Measurements from ENCODE around the gene GAD2. TPM values are rescaled to one million over a fixed set of nuclear protein-coding genes. Genes with fewer than 3 reads are reported as not detected.

Gene GAD2
- total RNA-seq, result not detected in 2 replicates

- intact Hi-C loops (cut with micrococcal nuclease), result no loop called here
Measured at GRCh38 chr10:26216585-26217395, at the start of gene GAD2. TSS of gene GAD2 (plus strand) at chr10:26216774. CDS start at chr10:26216810, 36 bp downstream.

GRCh38 chr10:26169466-26169865, 47.1 kb upstream of the GAD2 start:
- intact Hi-C loops (cut with micrococcal nuclease), result no loop called here

GRCh38 chr10:26172131-26172530, 44.4 kb upstream of the GAD2 start:
- intact Hi-C loops (cut with micrococcal nuclease), result no loop called here

GRCh38 chr10:26173837-26174236, 42.7 kb upstream of the GAD2 start:
- intact Hi-C loops (cut with micrococcal nuclease), result no loop called here

GRCh38 chr10:26177341-26177740, 39.2 kb upstream of the GAD2 start:
- intact Hi-C loops (cut with micrococcal nuclease), result no loop called here

- intact Hi-C loops (cut with micrococcal nuclease), result no loop called here
Measured at GRCh38 chr10:26194275-26194674, 22.3 kb upstream of the GAD2 start.

GRCh38 chr10:26197248-26197647, 19.3 kb upstream of the GAD2 start:
- intact Hi-C loops (cut with micrococcal nuclease), result no loop called here

GRCh38 chr10:26198119-26198518, 18.5 kb upstream of the GAD2 start:
- intact Hi-C loops (cut with micrococcal nuclease), result no loop called here

GRCh38 chr10:26199841-26200240, 16.7 kb upstream of the GAD2 start:
- intact Hi-C loops (cut with micrococcal nuclease), result no loop called here

GRCh38 chr10:26205223-26205622, 11.4 kb upstream of the GAD2 start:
- intact Hi-C loops (cut with micrococcal nuclease), result no loop called here

GRCh38 chr10:26211781-26212444, 4.7 kb upstream of the GAD2 start:
- intact Hi-C loops (cut with micrococcal nuclease), result no loop called here

GRCh38 chr10:26212511-26212910, 4.1 kb upstream of the GAD2 start:
- intact Hi-C loops (cut with micrococcal nuclease), result no loop called here

- intact Hi-C loops (cut with micrococcal nuclease), result no loop called here
Measured at GRCh38 chr10:26213157-26213800, 3.3 kb upstream of the GAD2 start.

- intact Hi-C loops (cut with micrococcal nuclease), result no loop called here
Measured at GRCh38 chr10:26214004-26214403, 2.6 kb upstream of the GAD2 start.

- intact Hi-C loops (cut with micrococcal nuclease), result no loop called here
Measured at GRCh38 chr10:26214551-26215395, 1.8 kb upstream of the GAD2 start.

- intact Hi-C loops (cut with micrococcal nuclease), result no loop called here
Measured at GRCh38 chr10:26215396-26215934, 1.1 kb upstream of the GAD2 start.

GRCh38 chr10:26215935-26216584, 514 bp upstream of the GAD2 start:
- intact Hi-C loops (cut with micrococcal nuclease), result no loop called here

- intact Hi-C loops (cut with micrococcal nuclease), result no loop called here
Measured at GRCh38 chr10:26217396-26218086, 967 bp downstream of the GAD2 start.

GRCh38 chr10:26219676-26220075, 3.1 kb downstream of the GAD2 start:
- intact Hi-C loops (cut with micrococcal nuclease), result no loop called here

GRCh38 chr10:26220901-26221300, 4.3 kb downstream of the GAD2 start:
- intact Hi-C loops (cut with micrococcal nuclease), result no loop called here

Measured in T-helper 2 cell treated with Interferon-gamma antibody and Interleukin-4, amounts not matched to agents 100 ng/mL and 5 ng/mL, for 36 hours (primary cell).